Ishikawa (cell line): ENCODE results near the gene STK39.

Experiments
- CEBPB ChIP-seq: IDR thresholded peaks from 2 replicates; pipeline ENCODE4 v1.6.1; 2012
- CREB1 ChIP-seq: IDR thresholded peaks from 2 replicates; pipeline ENCODE4 v1.6.1; 2012; ENCODE audit warnings: low read depth
- EGR1 ChIP-seq: IDR thresholded peaks from 2 replicates; pipeline ENCODE4 v1.6.1; 2012
- EP300 ChIP-seq: IDR thresholded peaks from 2 replicates; pipeline ENCODE4 v1.6.1; 2012; ENCODE audit warnings: borderline replicate concordance
- FOXM1 ChIP-seq: IDR thresholded peaks from 2 replicates; pipeline ENCODE4 v1.6.1; 2012; ENCODE audit warnings: low read depth, borderline replicate concordance
- MAX ChIP-seq: IDR thresholded peaks from 2 replicates; pipeline ENCODE4 v1.6.1; 2012
- NFIC ChIP-seq: IDR thresholded peaks from 2 replicates; pipeline ENCODE4 v1.6.1; 2012
- RAD21 ChIP-seq: IDR thresholded peaks from 2 replicates; pipeline ENCODE4 v1.6.1; 2012; ENCODE audit warnings: low read depth
- REST ChIP-seq: IDR thresholded peaks from 2 replicates; pipeline ENCODE4 v1.6.1; 2012; ENCODE audit warnings: low read depth, mild to moderate bottlenecking
- TAF1 ChIP-seq: IDR thresholded peaks from 2 replicates; pipeline ENCODE4 v1.6.1; 2012; ENCODE audit warnings: low read depth, mild to moderate bottlenecking
- TCF12 ChIP-seq: IDR thresholded peaks from 2 replicates; pipeline ENCODE4 v1.6.1; 2012; ENCODE audit warnings: low read depth
- TEAD4 ChIP-seq: IDR thresholded peaks from 2 replicates; pipeline ENCODE4 v1.6.1; 2012
- YY1 ChIP-seq: IDR thresholded peaks from 2 replicates; pipeline ENCODE4 v1.6.1; 2012; ENCODE audit warnings: low read depth
- ZBTB7A ChIP-seq: IDR thresholded peaks from 2 replicates; pipeline ENCODE4 v1.6.1; 2012; ENCODE audit warnings: low read depth
- TF ChIP-seq, protein P1 (sequence below): IDR thresholded peaks from 2 replicates; pipeline ENCODE4 v1.6.1; 2012

STK39 gene

GRCh38 chr2:168246072-168246482, 1.3 kb downstream of the STK39 start:
- TF ChIP-seq EGR1 (no peak), NFIC (no peak), TCF12 (no peak), YY1 (no peak), TEAD4 (no peak), RAD21 (no peak), FOXM1 (no peak), REST (no peak), CREB1 (no peak), TAF1 (no peak), CEBPB (no peak), ZBTB7A (no peak), EP300 (no peak), MAX (no peak)
- TF ChIP-seq, protein P1, sequence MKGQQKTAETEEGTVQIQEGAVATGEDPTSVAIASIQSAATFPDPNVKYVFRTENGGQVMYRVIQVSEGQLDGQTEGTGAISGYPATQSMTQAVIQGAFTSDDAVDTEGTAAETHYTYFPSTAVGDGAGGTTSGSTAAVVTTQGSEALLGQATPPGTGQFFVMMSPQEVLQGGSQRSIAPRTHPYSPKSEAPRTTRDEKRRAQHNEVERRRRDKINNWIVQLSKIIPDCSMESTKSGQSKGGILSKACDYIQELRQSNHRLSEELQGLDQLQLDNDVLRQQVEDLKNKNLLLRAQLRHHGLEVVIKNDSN = no peak

DNA sequence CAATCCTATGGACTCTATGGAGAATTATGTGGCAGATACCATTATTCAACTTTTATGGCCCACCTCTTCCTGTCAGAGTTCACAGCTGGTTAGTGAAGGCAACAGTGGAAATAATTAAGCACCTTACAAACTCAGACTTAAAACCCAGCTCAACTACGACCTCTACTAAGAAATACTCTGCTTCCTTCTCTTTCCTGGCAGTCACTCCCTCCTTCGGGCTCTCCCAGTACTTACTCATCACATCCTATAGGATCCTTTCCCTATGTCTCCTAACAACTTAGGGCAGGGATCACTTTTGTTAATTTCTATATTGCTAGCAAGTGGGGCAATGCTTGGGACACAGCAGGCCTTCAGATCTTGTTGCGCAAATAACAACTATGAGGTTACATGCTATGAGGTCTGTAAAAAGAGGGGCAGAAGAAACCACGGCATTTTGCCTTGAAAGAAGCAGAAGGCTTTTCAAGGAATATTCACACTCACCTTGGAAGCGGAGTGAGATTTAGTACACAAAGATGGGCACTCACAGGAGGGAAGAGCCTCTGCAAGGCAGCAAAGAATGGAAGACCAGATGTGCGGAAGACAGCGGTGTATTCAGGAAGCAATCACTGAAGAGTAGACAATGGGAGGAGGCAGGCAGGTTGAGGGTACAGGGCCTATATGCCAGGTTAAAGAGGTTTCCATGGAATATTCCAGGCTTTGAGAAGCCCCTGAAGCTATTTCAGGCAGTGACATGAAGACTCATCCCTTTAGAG, 2.1 kb downstream of the STK39 start:
- TF ChIP-seq, protein P1 = no peak
- TF ChIP-seq CEBPB (0 out of 2 replicates have a peak, but pooled peaks have one; percentile 8), YY1 (no peak)

DNA sequence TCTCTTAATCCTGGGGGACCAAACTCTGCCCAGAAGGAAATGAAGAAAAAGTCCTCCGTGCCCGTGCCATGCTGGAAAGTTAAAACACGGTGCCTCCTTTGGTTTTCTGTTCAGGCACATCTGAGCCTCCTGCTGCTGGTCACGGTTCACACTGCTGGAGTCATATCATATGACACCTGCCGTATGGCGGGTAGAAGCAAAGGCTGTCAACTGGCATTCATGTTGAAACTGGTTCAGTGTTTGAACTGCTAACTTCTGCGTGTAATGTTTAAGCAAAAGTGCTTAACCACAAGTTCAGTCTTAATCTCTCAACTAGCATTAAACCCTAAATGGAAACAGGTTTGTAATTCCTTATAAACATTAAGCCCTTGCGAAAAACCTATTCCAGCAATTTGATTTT, 3.1 kb downstream of the STK39 start:
- TF ChIP-seq FOXM1 (no peak), TEAD4 (0 out of 2 replicates have a peak, but pooled peaks have one; percentile 10), MAX (peak; percentile 90), NFIC (0 out of 2 replicates have a peak, but pooled peaks have one; percentile 13), ZBTB7A (no peak), YY1 (peak; percentile 52; the same call in 1 of the 2 replicates), EP300 (peak; percentile 28; the same call in 1 of the 2 replicates), REST (no peak), CEBPB (no peak), CREB1 (no peak), EGR1 (no peak), TCF12 (0 out of 2 replicates have a peak, but pooled peaks have one; percentile 51), TAF1 (no peak)
- TF ChIP-seq, protein P1 = peak; percentile 57; the same call in 1 of the 2 replicates

DNA sequence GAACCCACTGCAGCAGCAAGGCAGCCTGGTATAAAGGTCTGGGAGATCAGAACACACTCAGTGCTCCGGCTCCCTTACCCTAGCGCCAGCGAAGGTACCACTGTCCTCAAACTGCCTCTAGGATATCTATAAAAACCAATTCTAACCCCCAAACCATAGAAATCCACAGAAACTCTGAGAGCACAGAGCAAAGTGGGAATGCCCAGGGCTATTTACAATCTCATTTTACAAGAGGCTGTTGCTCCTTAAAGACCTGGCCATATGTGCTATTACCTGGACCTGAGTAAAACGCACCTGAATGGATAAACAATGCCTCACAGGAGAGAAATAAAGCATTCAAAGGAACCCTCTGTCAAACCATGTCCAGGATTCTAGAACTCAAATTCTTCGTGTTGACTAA, 4.3 kb downstream of the STK39 start:
- TF ChIP-seq EP300 (no peak), FOXM1 (no peak), TCF12 (no peak), REST (no peak), NFIC (no peak), MAX (no peak), RAD21 (no peak), EGR1 (no peak), TAF1 (no peak), TEAD4 (no peak)
- TF ChIP-seq, protein P1 = no peak
